ENCODE measurements around the gene TMPO.
"Not testable (repeated sequence)": the region's sequence is repeated elsewhere in the genome, so short reads cannot be mapped to it uniquely, and the experiment has no call there.

Gene TMPO

GRCh38 chr12:98490501-98491453 lies 24.6 kb upstream of the TMPO start:
- 46% methylated on average over 6 of the region's 14 CpGs for WGBS (ENCODE audit: insufficient coverage)
- CTCF ChIA-PET, result interaction anchor here (0.7 to 5.4 kb wide), 28 partner anchors 10 to 1506 kb away, joined by 3 to 68 read pairs (median 5); partner anchors contain the start of gene TMPO
- peak overlapping the region in 6 of 7 experiments; percentile 23 to 64 (median 46) for H3K4me3 ChIP-seq (ENCODE audit: control insufficient read depth in 1 of 7, extremely low read depth in 1 of 7, insufficient read depth in 4 of 7, low read depth in 2 of 7, low read length in 6 of 7)
- no peaks in the 10 kb centered on the region for H3K27me3 ChIP-seq (replicated peaks in 2 of 5; ENCODE audit: control insufficient read depth in 4 of 5, insufficient read depth in 5 of 5, low read length in 4 of 5)
- no peak overlapping the region for H3K27ac ChIP-seq (ENCODE audit: insufficient read depth in 1 of 2, low read depth in 1 of 2, low read length in 2 of 2, poor library complexity in 1 of 2, severe bottlenecking in 2 of 2)
- DNase-seq, result peak; percentile 76 to 83 (median 77)
- POLR2A ChIA-PET, result interaction anchor here (0.7 kb wide), 1 partner anchor 13 kb away, joined by 3 read pairs; no protein-coding TSS in a partner anchor
- H3K9me3 ChIP-seq (ENCODE audit: control extremely low read depth in 1 of 5, control insufficient read depth in 4 of 5, insufficient read depth in 2 of 5, low read depth in 1 of 5, low read length in 4 of 5), result no peaks in the 10 kb centered on the region
- no peaks in the 10 kb centered on the region for H3K36me3 ChIP-seq (ENCODE audit: control insufficient read depth in 4 of 4, insufficient read depth in 4 of 4, low read length in 3 of 4)
- peaks cover 0 to 8% (median 0%) of the 10 kb centered on the region in 4 experiments for H3K4me1 ChIP-seq (ENCODE audit: control extremely low read depth in 1 of 4, control insufficient read depth in 4 of 4, insufficient read depth in 4 of 4, low read length in 3 of 4)

- no peak overlapping the region for H3K4me3 ChIP-seq (ENCODE audit: control insufficient read depth in 1 of 7, extremely low read depth in 1 of 7, insufficient read depth in 4 of 7, low read depth in 2 of 7, low read length in 6 of 7)
- 76% methylated on average over 4 of the region's 4 CpGs for WGBS (ENCODE audit: insufficient coverage)
- no peaks in the 10 kb centered on the region for H3K36me3 ChIP-seq (ENCODE audit: control insufficient read depth in 4 of 4, insufficient read depth in 4 of 4, low read length in 3 of 4)
- H3K27ac ChIP-seq (ENCODE audit: insufficient read depth in 1 of 2, low read depth in 1 of 2, low read length in 2 of 2, poor library complexity in 1 of 2, severe bottlenecking in 2 of 2), result no peak overlapping the region
- no peak for DNase-seq
- H3K27me3 ChIP-seq (replicated peaks in 2 of 5; ENCODE audit: control insufficient read depth in 4 of 5, insufficient read depth in 5 of 5, low read length in 4 of 5), result no peaks in the 10 kb centered on the region
- H3K9me3 ChIP-seq (ENCODE audit: control extremely low read depth in 1 of 5, control insufficient read depth in 4 of 5, insufficient read depth in 2 of 5, low read depth in 1 of 5, low read length in 4 of 5), result no peaks in the 10 kb centered on the region
- ChIA-PET POLR2A (no interaction called here), CTCF (interaction anchor here (0.7 to 5.4 kb wide), 11 partner anchors 9 to 152 kb away, joined by 3 to 68 read pairs (median 3); partner anchors contain the start of genes IKBIP and TMPO)
- peaks cover 0 to 13% (median 0%) of the 10 kb centered on the region in 4 experiments for H3K4me1 ChIP-seq (ENCODE audit: control extremely low read depth in 1 of 4, control insufficient read depth in 4 of 4, insufficient read depth in 4 of 4, low read length in 3 of 4)
Measured at GRCh38 chr12:98492580-98493140, 22.7 kb upstream of the TMPO start.

- H3K4me3 ChIP-seq (ENCODE audit: control insufficient read depth in 1 of 7, extremely low read depth in 1 of 7, insufficient read depth in 4 of 7, low read depth in 2 of 7, low read length in 6 of 7); H3K27me3 ChIP-seq (replicated peaks in 2 of 5; ENCODE audit: control insufficient read depth in 4 of 5, insufficient read depth in 5 of 5, low read length in 4 of 5); DNase-seq; H3K9me3 ChIP-seq (ENCODE audit: control extremely low read depth in 1 of 5, control insufficient read depth in 4 of 5, insufficient read depth in 2 of 5, low read depth in 1 of 5, low read length in 4 of 5); POLR2A ChIA-PET; H3K4me1 ChIP-seq (ENCODE audit: control extremely low read depth in 1 of 4, control insufficient read depth in 4 of 4, insufficient read depth in 4 of 4, low read length in 3 of 4); H3K27ac ChIP-seq (ENCODE audit: insufficient read depth in 1 of 2, low read depth in 1 of 2, low read length in 2 of 2, poor library complexity in 1 of 2, severe bottlenecking in 2 of 2); H3K36me3 ChIP-seq (ENCODE audit: control insufficient read depth in 4 of 4, insufficient read depth in 4 of 4, low read length in 3 of 4): not testable (repeated sequence)
- WGBS (ENCODE audit: insufficient coverage), result 97% methylated on average over 11 of the region's 15 CpGs
- CTCF ChIA-PET, result interaction anchor here (0.8 to 2.6 kb wide), 3 partner anchors 10 to 79 kb away, joined by 4 to 26 read pairs (median 4); no protein-coding TSS in a partner anchor
Measured at GRCh38 chr12:98501266-98501629, 14.1 kb upstream of the TMPO start.

- WGBS (ENCODE audit: insufficient coverage), result 0% methylated on average over 14 of the region's 16 CpGs
- H3K27ac ChIP-seq (ENCODE audit: insufficient read depth in 1 of 2, low read depth in 1 of 2, low read length in 2 of 2, poor library complexity in 1 of 2, severe bottlenecking in 2 of 2), result peak overlapping the region; percentile 93 to 99
- ChIA-PET POLR2A (interaction anchor here (0.7 to 0.9 kb wide), 2 partner anchors 12 kb away, joined by 3 read pairs; partner anchors contain the start of gene TMPO), CTCF (interaction anchor here (2.7 to 3.1 kb wide), 2 partner anchors 10 to 12 kb away, joined by 9 to 12 read pairs; no protein-coding TSS in a partner anchor)
- H3K4me3 ChIP-seq (ENCODE audit: control insufficient read depth in 1 of 7, extremely low read depth in 1 of 7, insufficient read depth in 4 of 7, low read depth in 2 of 7, low read length in 6 of 7), result peak overlapping the region; percentile 48 to 99 (median 97)
- no peaks in the 10 kb centered on the region for H3K36me3 ChIP-seq (ENCODE audit: control insufficient read depth in 4 of 4, insufficient read depth in 4 of 4, low read length in 3 of 4)
- no peaks in the 10 kb centered on the region for H3K27me3 ChIP-seq (replicated peaks in 2 of 5; ENCODE audit: control insufficient read depth in 4 of 5, insufficient read depth in 5 of 5, low read length in 4 of 5)
- H3K4me1 ChIP-seq (ENCODE audit: control extremely low read depth in 1 of 4, control insufficient read depth in 4 of 4, insufficient read depth in 4 of 4, low read length in 3 of 4), result peaks cover 0 to 5% (median 2%) of the 10 kb centered on the region in 4 experiments
- H3K9me3 ChIP-seq (ENCODE audit: control extremely low read depth in 1 of 5, control insufficient read depth in 4 of 5, insufficient read depth in 2 of 5, low read depth in 1 of 5, low read length in 4 of 5), result no peaks in the 10 kb centered on the region
- DNase-seq, result peak; percentile 91 to 95 (median 93)
Measured at GRCh38 chr12:98503342-98503591, 12.1 kb upstream of the TMPO start.

- 0% methylated on average over 37 of the region's 43 CpGs for WGBS (ENCODE audit: insufficient coverage)
- POLR2A ChIA-PET, result interaction anchor here (0.7 to 0.9 kb wide), 2 partner anchors 11 to 12 kb away, joined by 3 read pairs; partner anchors contain the start of gene TMPO
Measured at GRCh38 chr12:98503592-98504367, 11.6 kb upstream of the TMPO start.

GRCh38 chr12:98504368-98504617 lies 11.1 kb upstream of the TMPO start:
- no peak for DNase-seq
- Histone ChIP-seq H3K9me3 (ENCODE audit: control extremely low read depth in 1 of 5, control insufficient read depth in 4 of 5, insufficient read depth in 2 of 5, low read depth in 1 of 5, low read length in 4 of 5) (no peaks in the 10 kb centered on the region), H3K4me3 (ENCODE audit: control insufficient read depth in 1 of 7, extremely low read depth in 1 of 7, insufficient read depth in 4 of 7, low read depth in 2 of 7, low read length in 6 of 7) (peak overlapping the region in 6 of 7 experiments; percentile 82 to 99 (median 98)), H3K36me3 (ENCODE audit: control insufficient read depth in 4 of 4, insufficient read depth in 4 of 4, low read length in 3 of 4) (no peaks in the 10 kb centered on the region), H3K27me3 (replicated peaks in 2 of 5; ENCODE audit: control insufficient read depth in 4 of 5, insufficient read depth in 5 of 5, low read length in 4 of 5) (no peaks in the 10 kb centered on the region), H3K27ac (ENCODE audit: insufficient read depth in 1 of 2, low read depth in 1 of 2, low read length in 2 of 2, poor library complexity in 1 of 2, severe bottlenecking in 2 of 2) (peak overlapping the region; percentile 93 to 99), H3K4me1 (ENCODE audit: control extremely low read depth in 1 of 4, control insufficient read depth in 4 of 4, insufficient read depth in 4 of 4, low read length in 3 of 4) (peaks cover 0 to 5% (median 2%) of the 10 kb centered on the region in 4 experiments)
- ChIA-PET CTCF (interaction anchor here (2.7 to 3.1 kb wide), 2 partner anchors 9 to 13 kb away, joined by 9 to 12 read pairs; no protein-coding TSS in a partner anchor), POLR2A (interaction anchor here (0.6 kb wide), 1 partner anchor 1520 kb away, joined by 4 read pairs; no protein-coding TSS in a partner anchor)
- WGBS (ENCODE audit: insufficient coverage), result no CpG with 5 or more reads among the region's 3 CpGs

More at GRCh38 chr12:98503592-98504367, 11.6 kb upstream of the TMPO start:
- no peaks in the 10 kb centered on the region for H3K36me3 ChIP-seq (ENCODE audit: control insufficient read depth in 4 of 4, insufficient read depth in 4 of 4, low read length in 3 of 4)
- CTCF ChIA-PET, result interaction anchor here (2.7 to 3.1 kb wide), 2 partner anchors 10 to 12 kb away, joined by 9 to 12 read pairs; no protein-coding TSS in a partner anchor
- peaks cover 0 to 5% (median 2%) of the 10 kb centered on the region in 4 experiments for H3K4me1 ChIP-seq (ENCODE audit: control extremely low read depth in 1 of 4, control insufficient read depth in 4 of 4, insufficient read depth in 4 of 4, low read length in 3 of 4)
- H3K4me3 ChIP-seq (ENCODE audit: control insufficient read depth in 1 of 7, extremely low read depth in 1 of 7, insufficient read depth in 4 of 7, low read depth in 2 of 7, low read length in 6 of 7), result peak overlapping the region; percentile 48 to 99 (median 97)
- DNase-seq, result peak; percentile 94 to 97 (median 96)
- peak overlapping the region; percentile 93 to 99 for H3K27ac ChIP-seq (ENCODE audit: insufficient read depth in 1 of 2, low read depth in 1 of 2, low read length in 2 of 2, poor library complexity in 1 of 2, severe bottlenecking in 2 of 2)
- H3K9me3 ChIP-seq (ENCODE audit: control extremely low read depth in 1 of 5, control insufficient read depth in 4 of 5, insufficient read depth in 2 of 5, low read depth in 1 of 5, low read length in 4 of 5), result no peaks in the 10 kb centered on the region
- no peaks in the 10 kb centered on the region for H3K27me3 ChIP-seq (replicated peaks in 2 of 5; ENCODE audit: control insufficient read depth in 4 of 5, insufficient read depth in 5 of 5, low read length in 4 of 5)
